Measurements from ENCODE around the gene TCTN1.
"Not testable (repeated sequence)": the region's sequence is repeated elsewhere in the genome, so short reads cannot be mapped to it uniquely, and the experiment has no call there.

Gene TCTN1

DNA sequence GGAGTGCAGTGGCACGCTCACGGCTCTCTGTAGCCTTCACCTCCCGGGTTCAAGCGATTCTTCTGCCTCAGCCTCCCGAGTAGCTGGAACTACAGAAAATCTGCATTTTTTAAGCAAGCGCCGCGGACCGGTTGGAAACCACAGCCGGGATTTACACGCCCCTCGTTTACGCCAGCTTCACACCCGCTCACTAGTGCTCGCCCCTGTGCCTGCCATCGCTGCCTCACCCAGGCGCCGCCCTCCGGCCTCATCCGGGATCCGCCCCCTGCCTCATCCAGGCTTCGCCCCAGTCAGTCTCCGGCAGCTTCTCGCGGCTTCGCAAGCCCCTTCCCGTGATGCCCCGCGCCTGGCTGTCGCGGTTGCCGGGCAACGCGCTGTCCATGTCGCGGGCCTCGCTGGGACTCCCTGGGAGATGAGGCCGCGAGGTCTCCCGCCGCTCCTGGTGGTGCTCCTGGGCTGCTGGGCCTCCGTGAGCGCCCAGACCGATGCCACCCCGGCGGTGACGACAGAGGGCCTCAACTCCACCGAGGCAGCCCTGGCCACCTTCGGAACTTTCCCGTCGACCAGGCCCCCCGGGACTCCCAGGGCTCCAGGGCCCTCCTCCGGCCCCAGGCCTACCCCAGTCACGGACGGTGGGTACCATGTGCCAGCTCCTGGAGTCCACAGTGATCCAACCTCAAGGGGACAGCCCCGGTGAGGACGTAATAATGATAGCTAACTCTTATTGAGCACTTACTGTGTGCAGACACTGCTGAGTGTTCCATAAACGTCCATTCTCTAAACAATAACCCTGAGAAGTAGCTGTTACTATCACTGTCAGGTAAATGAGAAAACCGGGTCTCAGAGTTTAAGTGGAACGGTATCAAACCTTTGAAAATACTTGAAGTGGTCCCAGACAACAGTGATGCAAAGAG lies at the start of gene TCTN1:
Gene TCTN1, plus strand, starts transcription at position 359 of the 914 bp plus-strand sequence. Its CDS starts 54 bp downstream, at position 413.
- ChIA-PET POLR2A (interaction anchor here (0.6 to 0.7 kb wide), 2 partner anchors 41 to 129 kb away, joined by 4 read pairs; no protein-coding TSS in a partner anchor), CTCF (interaction anchor here (0.8 to 9.0 kb wide), 9 partner anchors 12 to 274 kb away, joined by 3 to 88 read pairs (median 4); partner anchors contain the start of genes ARPC3, FAM216A and GPN3)

GRCh38 chr12:110564471-110564991 lies 49.4 kb upstream of the TCTN1 start:
- TF ChIP-seq, protein P1, sequence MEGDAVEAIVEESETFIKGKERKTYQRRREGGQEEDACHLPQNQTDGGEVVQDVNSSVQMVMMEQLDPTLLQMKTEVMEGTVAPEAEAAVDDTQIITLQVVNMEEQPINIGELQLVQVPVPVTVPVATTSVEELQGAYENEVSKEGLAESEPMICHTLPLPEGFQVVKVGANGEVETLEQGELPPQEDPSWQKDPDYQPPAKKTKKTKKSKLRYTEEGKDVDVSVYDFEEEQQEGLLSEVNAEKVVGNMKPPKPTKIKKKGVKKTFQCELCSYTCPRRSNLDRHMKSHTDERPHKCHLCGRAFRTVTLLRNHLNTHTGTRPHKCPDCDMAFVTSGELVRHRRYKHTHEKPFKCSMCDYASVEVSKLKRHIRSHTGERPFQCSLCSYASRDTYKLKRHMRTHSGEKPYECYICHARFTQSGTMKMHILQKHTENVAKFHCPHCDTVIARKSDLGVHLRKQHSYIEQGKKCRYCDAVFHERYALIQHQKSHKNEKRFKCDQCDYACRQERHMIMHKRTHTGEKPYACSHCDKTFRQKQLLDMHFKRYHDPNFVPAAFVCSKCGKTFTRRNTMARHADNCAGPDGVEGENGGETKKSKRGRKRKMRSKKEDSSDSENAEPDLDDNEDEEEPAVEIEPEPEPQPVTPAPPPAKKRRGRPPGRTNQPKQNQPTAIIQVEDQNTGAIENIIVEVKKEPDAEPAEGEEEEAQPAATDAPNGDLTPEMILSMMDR (IDR thresholded peaks at IDR 0.05; ENCODE audit: insufficient read depth, low read length, missing control alignments) = no peak
- DNase-seq (ENCODE audit: low read depth, low spot score) = no peak
- H3K4me3 ChIP-seq (ENCODE audit: low read depth, low read length) = no peak overlapping the region
- ChIA-PET POLR2A (no interaction called here), CTCF (interaction anchor here (1.9 to 2.0 kb wide), 2 partner anchors 10 to 36 kb away, joined by 5 to 7 read pairs; no protein-coding TSS in a partner anchor)

More for the DNA sequence above, at the start of gene TCTN1:
- TF ChIP-seq, protein P1 (IDR thresholded peaks at IDR 0.05; ENCODE audit: insufficient read depth, low read length, missing control alignments) = peak; percentile 18
- DNase-seq (ENCODE audit: low read depth, low spot score) = peak; percentile 44
- peak within 1 kb of the TSS; percentile 84 for H3K4me3 ChIP-seq (ENCODE audit: low read depth, low read length)

- POLR2A ChIA-PET = no interaction called here
- CTCF ChIA-PET = interaction anchor here (1.0 to 2.5 kb wide), 4 partner anchors 10 to 38 kb away, joined by 3 to 18 read pairs (median 3); no protein-coding TSS in a partner anchor
- H3K4me3 ChIP-seq (ENCODE audit: low read depth, low read length) = no peak overlapping the region
- TF ChIP-seq, protein P1 (IDR thresholded peaks at IDR 0.05; ENCODE audit: insufficient read depth, low read length, missing control alignments) = no peak
- DNase-seq (ENCODE audit: low read depth, low spot score) = no peak
Measured at GRCh38 chr12:110565894-110566871, 47.7 kb upstream of the TCTN1 start.

- no peak for DNase-seq (ENCODE audit: low read depth, low spot score)
- POLR2A ChIA-PET = no interaction called here
- no peak overlapping the region for H3K4me3 ChIP-seq (ENCODE audit: low read depth, low read length)
- TF ChIP-seq, protein P1 (IDR thresholded peaks at IDR 0.05; ENCODE audit: insufficient read depth, low read length, missing control alignments) = no peak
- CTCF ChIA-PET = interaction anchor here (0.7 to 2.5 kb wide), 4 partner anchors 14 to 35 kb away, joined by 3 to 18 read pairs (median 6); no protein-coding TSS in a partner anchor
Measured at GRCh38 chr12:110566993-110567392, 46.9 kb upstream of the TCTN1 start.

- POLR2A ChIA-PET = no interaction called here
- no peak for DNase-seq (ENCODE audit: low read depth, low spot score)
- TF ChIP-seq, protein P1 (IDR thresholded peaks at IDR 0.05; ENCODE audit: insufficient read depth, low read length, missing control alignments) = no peak
- H3K4me3 ChIP-seq (ENCODE audit: low read depth, low read length) = no peak overlapping the region
- CTCF ChIA-PET = interaction anchor here (0.9 kb wide), 1 partner anchor 17 kb away, joined by 3 read pairs; no protein-coding TSS in a partner anchor
Measured at GRCh38 chr12:110568752-110569151, 45.2 kb upstream of the TCTN1 start.

- H3K4me3 ChIP-seq (ENCODE audit: low read depth, low read length); DNase-seq (ENCODE audit: low read depth, low spot score); POLR2A ChIA-PET: not testable (repeated sequence)
- CTCF ChIA-PET = interaction anchor here (0.9 kb wide), 1 partner anchor 18 kb away, joined by 3 read pairs; no protein-coding TSS in a partner anchor
Measured at GRCh38 chr12:110569838-110570237, 44.1 kb upstream of the TCTN1 start.

DNA sequence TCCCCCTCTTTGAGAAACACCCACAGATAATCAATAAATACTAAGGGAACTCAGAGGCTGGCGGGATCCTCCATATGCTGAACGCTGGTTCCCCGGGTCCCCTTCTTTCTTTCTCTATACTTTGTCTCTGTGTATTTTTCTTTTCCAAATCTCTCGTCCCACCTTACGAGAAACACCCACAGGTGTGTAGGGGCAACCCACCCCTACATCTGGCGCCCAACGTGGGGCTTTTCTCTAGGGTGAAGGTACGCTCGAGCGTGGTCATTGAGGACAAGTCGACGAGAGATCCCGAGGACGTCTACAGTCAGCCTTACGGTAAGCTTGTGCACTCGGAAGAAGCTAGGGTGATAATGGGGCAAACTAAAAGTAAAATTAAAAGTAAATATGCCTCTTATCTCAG lies 43.1 kb upstream of the TCTN1 start:
- CTCF ChIA-PET; DNase-seq (ENCODE audit: low read depth, low spot score); POLR2A ChIA-PET; H3K4me3 ChIP-seq (ENCODE audit: low read depth, low read length): not testable (repeated sequence)
